Type B pancreatic cell (in vitro differentiated cells): Measurements from ENCODE around the gene ACSF3. TPM values are rescaled to one million over a fixed set of nuclear protein-coding genes. Genes with fewer than 3 reads are reported as not detected.

Experiments
- DNase-seq: peaks from one replicate; pipeline ENCODE4 v3.0.0; 2021; ENCODE audit warnings: mixed read lengths; ENCODE audit not compliant: unreplicated experiment; ENCODE audit errors: extremely low spot score
- H3K27ac Mint-ChIP-seq: 2 replicates; pipeline ENCODE4 v1.8.0; 2021; ENCODE audit warnings: mild to moderate bottlenecking, mixed read lengths
- H3K27me3 Mint-ChIP-seq: 2 replicates; pipeline ENCODE4 v1.8.0; 2021; ENCODE audit warnings: mixed read lengths
- H3K36me3 Mint-ChIP-seq: 2 replicates; pipeline ENCODE4 v1.8.0; 2021; ENCODE audit warnings: mixed read lengths
- H3K4me1 Mint-ChIP-seq: one replicate; pipeline ENCODE4 v1.8.0; 2021; ENCODE audit warnings: mixed read lengths; ENCODE audit not compliant: unreplicated experiment
- H3K4me3 Mint-ChIP-seq: 2 replicates; pipeline ENCODE4 v1.8.0; 2021; ENCODE audit warnings: mild to moderate bottlenecking, mixed read lengths
- H3K9me3 Mint-ChIP-seq: 2 replicates; pipeline ENCODE4 v1.8.0; 2021; ENCODE audit warnings: mixed read lengths
- total RNA-seq: library from RNA; stranded (reverse); gene quantifications from 2 replicates; pipeline ENCODE4 v1.2.1, GENCODE V29; 2021; ENCODE audit warnings: low replicate concordance
- TF ChIP-seq, protein P1 (sequence below): fragments of 200-600 bp; sonication (generic); conservative IDR thresholded peaks from 2 replicates; pipeline ENCODE4 v1.5.0; 2021; ENCODE audit warnings: antibody characterized with exemption, mild to moderate bottlenecking

Gene ACSF3
- total RNA-seq, 1 donor from 2014 or later: 29.0 TPM

DNA sequence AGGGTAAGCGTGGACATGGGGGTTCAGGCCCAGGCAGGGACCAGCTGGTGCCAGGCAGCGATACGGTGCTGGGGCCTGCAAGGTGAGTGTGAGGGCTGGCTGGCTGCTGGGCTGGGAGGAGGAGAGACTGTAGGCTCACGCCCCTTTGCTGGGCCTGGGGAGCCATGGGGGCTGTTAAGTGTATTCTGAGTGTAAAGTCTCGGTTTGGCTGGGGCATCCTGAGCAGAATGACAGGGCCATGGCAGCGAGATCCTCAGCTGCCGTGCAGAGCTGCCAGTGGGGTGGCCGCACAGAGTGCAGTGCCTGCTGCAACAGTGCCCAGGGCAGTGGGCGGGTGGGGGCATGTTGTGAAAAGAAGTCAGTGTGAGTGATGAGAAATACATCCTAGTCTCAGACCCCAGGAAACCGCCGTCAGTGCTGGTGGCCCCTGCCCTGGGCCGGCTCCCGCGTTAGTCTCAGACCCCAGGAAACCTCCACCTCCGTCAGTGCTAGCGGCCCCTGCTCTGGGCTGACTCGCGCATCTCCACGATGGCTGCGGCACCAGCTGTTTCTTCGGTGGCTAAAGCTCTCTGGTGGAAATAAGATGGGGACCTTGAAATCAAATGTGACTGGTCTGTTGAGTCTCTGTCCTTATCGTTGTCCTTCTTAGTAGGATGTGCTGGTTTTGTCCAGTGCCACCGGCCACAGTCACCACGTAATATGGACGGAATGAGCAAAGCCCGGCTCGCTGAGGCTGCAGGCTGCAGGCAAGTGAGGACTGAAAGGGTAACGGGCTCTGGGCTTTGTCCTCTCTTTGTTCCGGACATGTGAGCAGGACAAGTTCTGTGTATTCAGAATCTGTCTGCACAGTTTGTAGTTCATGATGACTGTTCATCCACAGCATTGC, 22.9 kb downstream of the ACSF3 start:
- Mint-ChIP-seq H3K4me3 (no peak overlapping the region), H3K4me1 (no peaks in the 10 kb centered on the region), H3K9me3 (no peaks in the 10 kb centered on the region), H3K36me3 (peaks cover 9% of the 10 kb centered on the region), H3K27ac (no peak overlapping the region), H3K27me3 (no peaks in the 10 kb centered on the region)
- TF ChIP-seq, protein P1, sequence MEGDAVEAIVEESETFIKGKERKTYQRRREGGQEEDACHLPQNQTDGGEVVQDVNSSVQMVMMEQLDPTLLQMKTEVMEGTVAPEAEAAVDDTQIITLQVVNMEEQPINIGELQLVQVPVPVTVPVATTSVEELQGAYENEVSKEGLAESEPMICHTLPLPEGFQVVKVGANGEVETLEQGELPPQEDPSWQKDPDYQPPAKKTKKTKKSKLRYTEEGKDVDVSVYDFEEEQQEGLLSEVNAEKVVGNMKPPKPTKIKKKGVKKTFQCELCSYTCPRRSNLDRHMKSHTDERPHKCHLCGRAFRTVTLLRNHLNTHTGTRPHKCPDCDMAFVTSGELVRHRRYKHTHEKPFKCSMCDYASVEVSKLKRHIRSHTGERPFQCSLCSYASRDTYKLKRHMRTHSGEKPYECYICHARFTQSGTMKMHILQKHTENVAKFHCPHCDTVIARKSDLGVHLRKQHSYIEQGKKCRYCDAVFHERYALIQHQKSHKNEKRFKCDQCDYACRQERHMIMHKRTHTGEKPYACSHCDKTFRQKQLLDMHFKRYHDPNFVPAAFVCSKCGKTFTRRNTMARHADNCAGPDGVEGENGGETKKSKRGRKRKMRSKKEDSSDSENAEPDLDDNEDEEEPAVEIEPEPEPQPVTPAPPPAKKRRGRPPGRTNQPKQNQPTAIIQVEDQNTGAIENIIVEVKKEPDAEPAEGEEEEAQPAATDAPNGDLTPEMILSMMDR: no peak
- DNase-seq: no peak

GRCh38 chr16:89117227-89117974, 23.7 kb downstream of the ACSF3 start:
- no peak for DNase-seq
- Mint-ChIP-seq H3K9me3 (no peaks in the 10 kb centered on the region), H3K4me1 (no peaks in the 10 kb centered on the region), H3K36me3 (peaks cover 9% of the 10 kb centered on the region), H3K27me3 (no peaks in the 10 kb centered on the region), H3K4me3 (no peak overlapping the region), H3K27ac (no peak overlapping the region)
- TF ChIP-seq, protein P1: no peak

- Mint-ChIP-seq H3K4me3 (no peak overlapping the region), H3K27me3 (no peaks in the 10 kb centered on the region), H3K9me3 (no peaks in the 10 kb centered on the region), H3K4me1 (no peaks in the 10 kb centered on the region), H3K36me3 (peaks cover 9% of the 10 kb centered on the region), H3K27ac (no peak overlapping the region)
- TF ChIP-seq, protein P1: no peak
- DNase-seq: no peak
Observed at GRCh38 chr16:89117975-89118289, 24.3 kb downstream of the ACSF3 start.

- Mint-ChIP-seq H3K36me3 (peaks cover 9% of the 10 kb centered on the region), H3K9me3 (no peaks in the 10 kb centered on the region), H3K4me1 (no peaks in the 10 kb centered on the region), H3K4me3 (no peak overlapping the region), H3K27ac (no peak overlapping the region), H3K27me3 (no peaks in the 10 kb centered on the region)
- no peak for DNase-seq
- TF ChIP-seq, protein P1: no peak
Observed at GRCh38 chr16:89118361-89119165, 24.9 kb downstream of the ACSF3 start.

- no peak for DNase-seq
- Mint-ChIP-seq H3K4me3 (no peak overlapping the region), H3K4me1 (no peaks in the 10 kb centered on the region), H3K27ac (no peak overlapping the region), H3K27me3 (no peaks in the 10 kb centered on the region), H3K36me3 (peaks cover 9% of the 10 kb centered on the region), H3K9me3 (no peaks in the 10 kb centered on the region)
- TF ChIP-seq, protein P1: no peak
Observed at GRCh38 chr16:89119166-89119621, 25.5 kb downstream of the ACSF3 start.
